Iris pigment epithelial cell (primary cell): ENCODE results near the gene NFATC4.
"Not testable (repeated sequence)": the region's sequence is repeated elsewhere in the genome, so short reads cannot be mapped to it uniquely, and the experiment has no call there.

Experiments used
- DNase-seq: peaks from one replicate; pipeline ENCODE4 v3.0.0-alpha.2; 2011; ENCODE audit warnings: low read depth

NFATC4 gene

GRCh38 chr14:24367514-24368211, at the start of gene NFATC4:
Gene NFATC4, plus strand, starts transcription at chr14:24368184. Its CDS starts 157 bp downstream, at chr14:24368341.
- peak; percentile 92 for DNase-seq

- DNase-seq = no peak
Observed at GRCh38 chr14:24321212-24321975, 46.6 kb upstream of the NFATC4 start.

- DNase-seq = no peak
Observed at GRCh38 chr14:24322672-24323071, 45.3 kb upstream of the NFATC4 start.

DNA sequence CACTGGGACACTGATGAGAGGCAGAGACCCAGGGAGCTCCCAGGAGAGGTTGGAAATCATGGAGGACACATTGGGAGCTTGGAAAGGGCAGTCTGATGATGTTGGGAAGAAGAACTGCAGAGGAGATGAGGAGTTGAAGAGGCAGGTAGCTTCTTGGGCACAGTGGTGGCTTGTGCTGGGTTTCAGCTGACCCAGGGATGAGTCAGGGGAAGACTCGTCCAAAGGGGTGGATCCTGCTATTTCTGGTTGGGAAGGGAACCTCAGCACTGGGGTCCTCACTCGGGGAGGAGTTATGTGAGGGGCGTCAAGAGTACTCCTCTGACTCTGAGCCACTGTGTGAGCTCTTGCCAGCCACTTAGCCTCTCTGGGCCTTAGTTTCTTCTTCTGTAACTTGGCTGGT, 44.6 kb upstream of the NFATC4 start:
- no peak for DNase-seq

DNA sequence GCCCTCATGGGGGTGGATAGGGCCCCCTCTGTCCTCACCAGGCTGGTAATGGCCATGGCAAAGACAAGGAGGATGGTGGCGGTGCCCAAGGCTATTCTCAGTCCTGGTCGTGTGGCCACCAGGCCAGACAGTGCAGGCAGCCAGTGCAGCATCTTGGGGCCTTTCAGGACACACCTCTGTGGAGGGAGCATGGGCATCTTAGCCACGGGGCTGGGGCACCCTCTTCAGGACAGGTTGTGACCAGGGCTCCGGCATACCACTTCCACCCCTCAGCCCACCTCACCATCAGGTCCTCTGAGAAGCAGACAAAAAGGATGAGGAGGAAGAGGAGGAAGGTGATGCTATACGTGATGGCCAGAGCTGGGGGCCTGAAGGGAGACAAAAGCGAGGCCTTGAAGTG, 44.0 kb upstream of the NFATC4 start:
- no peak for DNase-seq

DNA sequence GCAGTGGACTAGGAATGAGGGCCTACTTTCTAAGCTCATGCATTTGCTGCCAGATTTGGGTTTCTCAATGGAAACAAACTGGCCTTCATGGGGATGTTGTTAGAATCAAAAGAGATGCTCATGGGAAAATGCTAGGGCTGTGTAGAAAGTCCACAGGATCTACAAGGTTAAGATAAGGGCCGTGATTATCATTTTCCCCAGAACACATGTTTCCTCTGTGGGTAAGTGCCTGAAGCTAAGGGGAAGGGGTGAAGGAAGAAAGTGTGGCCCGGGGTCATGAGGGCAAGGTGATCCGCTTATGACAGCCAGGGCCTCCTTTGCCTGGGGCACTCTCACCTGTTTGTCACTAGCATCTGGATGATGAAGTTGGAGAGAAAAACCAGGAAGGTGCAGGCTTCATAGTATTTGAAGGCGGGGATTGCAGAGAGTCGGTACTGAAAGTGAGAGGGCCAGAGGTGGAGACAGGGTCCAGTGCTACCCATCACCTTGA, 42.9 kb upstream of the NFATC4 start:
- no peak for DNase-seq

- DNase-seq = no peak
Observed at GRCh38 chr14:24325963-24326362, 42.0 kb upstream of the NFATC4 start.

DNA sequence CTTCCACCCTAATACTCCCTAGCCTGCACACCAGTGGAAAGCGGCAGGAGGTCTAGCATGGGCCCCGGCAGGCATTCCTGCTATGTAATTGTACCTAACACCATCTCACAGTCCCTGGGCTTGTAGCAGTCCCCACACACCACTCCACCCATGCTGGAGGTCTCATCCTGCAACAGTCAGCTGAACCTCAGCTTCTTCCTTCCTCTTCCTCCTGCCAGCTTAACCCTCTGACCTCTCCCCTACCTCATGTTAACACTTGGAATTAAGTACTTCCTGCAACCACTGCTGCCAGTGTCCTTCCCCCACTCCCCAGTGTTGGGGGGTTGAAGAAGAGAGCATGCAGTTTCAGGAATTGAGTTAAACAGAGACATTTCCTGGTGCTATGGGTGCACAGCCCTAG, 40.7 kb upstream of the NFATC4 start:
- no peak for DNase-seq

GRCh38 chr14:24327914-24328313, 40.1 kb upstream of the NFATC4 start:
- not testable (repeated sequence) for DNase-seq

GRCh38 chr14:24329073-24329663, 38.8 kb upstream of the NFATC4 start:
- no peak for DNase-seq

DNA sequence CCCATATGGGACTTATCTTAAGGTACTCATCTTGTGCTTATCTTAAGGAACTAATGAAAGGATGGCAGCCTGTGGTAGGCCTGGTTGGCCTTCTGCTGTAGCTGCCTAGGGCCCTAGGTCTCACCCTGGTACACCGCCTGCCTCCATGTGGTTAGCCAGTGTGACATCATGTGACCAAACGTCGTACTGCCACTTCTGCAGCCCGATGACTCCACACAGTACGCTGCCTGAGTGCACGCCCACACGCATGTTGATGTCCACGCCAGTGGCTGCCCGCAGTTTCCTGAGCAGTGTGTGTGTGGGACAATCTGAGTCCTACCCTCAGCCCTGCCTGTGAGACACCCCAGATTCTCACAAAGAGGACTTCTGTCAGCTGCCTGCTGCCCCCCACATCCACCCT, 38.2 kb upstream of the NFATC4 start:
- DNase-seq = no peak

DNA sequence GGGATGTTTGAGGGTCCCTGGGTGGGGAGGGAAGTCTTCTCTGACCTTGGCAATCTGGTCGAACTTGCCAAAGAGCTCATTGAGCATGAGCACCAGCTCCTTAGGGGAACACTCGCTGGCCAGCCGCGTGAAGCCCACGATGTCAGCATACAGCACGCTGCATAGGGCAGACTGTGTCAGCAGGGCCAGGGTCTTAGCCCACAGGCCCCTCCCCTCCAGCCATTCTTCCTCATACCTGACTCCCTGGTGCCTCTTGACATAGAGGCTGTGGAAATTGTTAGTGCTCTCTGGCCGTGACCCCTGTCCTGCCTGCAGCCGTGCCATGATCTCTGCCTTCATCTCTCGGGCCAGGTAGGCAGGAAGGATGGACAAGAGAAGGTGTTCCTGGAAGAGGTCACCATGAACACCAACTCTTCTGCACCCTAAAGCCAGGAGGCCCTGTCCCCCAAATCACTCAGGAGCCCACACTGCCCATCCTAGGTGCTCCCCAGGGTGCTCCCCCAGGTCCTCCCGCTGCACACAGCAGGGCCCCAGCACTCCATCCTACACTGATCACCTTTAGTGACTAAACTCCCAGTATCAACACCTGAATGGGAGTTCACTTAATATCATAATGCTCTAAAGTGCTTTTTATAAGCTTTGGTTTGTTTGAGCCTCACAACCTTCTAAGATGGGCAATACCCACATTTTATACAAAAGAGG, 36.9 kb upstream of the NFATC4 start:
- no peak for DNase-seq

- DNase-seq = no peak
Observed at GRCh38 chr14:24331731-24332267, 36.2 kb upstream of the NFATC4 start.

- peak; percentile 47 for DNase-seq
Observed at GRCh38 chr14:24332268-24332993, 35.6 kb upstream of the NFATC4 start.

DNA sequence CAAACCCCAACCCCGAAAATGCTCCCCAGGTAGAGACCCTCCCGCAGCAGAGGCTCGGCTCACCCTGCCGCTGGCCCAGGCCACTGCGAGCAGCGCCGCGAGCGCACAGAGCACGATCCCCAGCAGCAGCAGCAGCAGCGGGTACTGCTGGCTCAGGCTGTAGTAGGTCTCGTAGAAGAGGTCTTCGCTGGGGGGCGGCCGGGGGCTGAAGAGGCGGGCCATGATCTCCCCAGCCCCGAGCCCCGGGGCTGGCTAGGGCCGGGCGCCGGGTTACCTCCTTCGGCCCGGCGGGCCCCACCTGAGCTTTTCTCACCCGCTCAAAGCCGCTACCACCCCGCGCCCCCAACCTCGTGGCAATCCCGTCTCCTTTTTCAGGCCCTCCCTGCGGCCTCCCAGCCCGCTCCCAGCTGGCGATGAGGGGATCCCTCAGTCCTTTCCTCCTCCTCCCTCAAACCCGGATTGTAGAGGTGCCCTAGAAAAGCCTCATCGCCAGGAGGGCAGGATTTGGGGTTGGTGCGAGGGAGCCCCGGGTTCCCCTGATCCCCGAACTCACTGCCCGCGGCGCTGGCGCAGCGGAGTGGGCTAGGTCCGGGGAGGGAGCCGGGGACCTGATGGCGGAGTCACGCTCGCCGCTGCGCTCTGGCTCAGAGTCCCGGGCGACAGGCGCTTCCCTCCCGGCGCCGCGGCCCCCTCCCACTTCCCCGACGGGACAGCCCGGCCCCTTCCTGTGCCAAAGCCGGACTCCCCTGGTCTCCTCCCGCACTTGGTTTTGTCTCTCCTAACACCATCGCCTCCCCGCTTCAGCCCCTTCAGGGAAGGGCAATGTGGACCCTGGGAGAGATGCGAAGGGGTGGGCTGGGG, 33.3 kb upstream of the NFATC4 start, which contains the start of gene ADCY4:
ADCY4 (minus strand) TSS at position 641 of the 861 bp plus-strand sequence; CDS start at position 222, 419 bp downstream.
- no peak for DNase-seq

DNA sequence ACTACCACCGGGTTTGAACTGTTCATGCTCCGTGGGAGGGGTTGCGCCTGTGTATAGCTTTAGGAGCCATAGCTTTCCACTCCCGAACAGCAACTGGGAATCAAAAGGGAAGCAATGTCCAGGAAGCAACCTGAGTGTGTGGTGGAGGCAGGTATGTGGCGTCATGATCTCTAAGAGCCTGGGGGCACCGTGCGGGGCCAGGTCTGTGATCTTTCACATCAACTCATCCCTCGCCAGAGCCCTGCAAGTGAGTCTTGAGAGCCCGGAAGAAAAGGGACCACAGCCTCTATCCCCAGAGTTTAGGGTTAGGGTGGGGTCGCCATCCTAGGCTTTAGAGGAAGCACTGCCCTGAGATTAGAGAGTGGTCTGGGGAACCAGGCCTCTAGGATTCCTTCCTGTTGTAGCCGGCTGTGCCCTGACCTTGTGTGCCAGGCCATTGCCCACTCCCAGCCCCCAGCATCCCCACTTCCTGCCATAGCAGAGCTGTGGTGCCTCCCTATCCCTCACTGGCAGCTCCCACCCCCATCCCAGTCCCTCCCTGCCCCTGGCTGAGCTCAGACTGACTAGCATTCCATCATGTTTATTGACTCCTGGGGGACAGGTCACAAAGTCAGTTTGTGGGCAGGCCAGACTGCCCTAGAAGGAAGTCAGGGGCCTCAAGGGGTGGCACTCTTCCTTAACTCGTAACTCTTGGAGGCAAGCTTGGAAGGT, 32.4 kb upstream of the NFATC4 start:
- no peak for DNase-seq

- no peak for DNase-seq
Observed at GRCh38 chr14:24337144-24337823, 30.7 kb upstream of the NFATC4 start.

DNA sequence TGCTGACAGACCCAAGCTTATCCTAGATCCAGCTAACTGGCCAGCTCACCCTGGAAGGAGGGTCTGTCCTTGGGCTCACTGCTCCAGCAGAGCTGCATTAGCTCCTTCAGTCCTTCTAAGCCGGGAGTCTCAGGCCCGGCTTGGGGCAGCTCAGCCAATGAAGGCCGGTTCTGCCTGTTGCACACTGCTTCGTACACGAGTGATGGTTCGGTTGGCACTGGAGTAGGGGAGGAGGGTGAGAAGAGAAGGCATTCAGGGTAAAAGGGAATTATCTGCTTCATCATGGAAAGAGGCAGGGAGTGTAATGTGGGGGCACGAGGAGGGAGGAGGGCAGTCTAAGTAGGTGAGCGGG, 30.2 kb upstream of the NFATC4 start:
- no peak for DNase-seq

GRCh38 chr14:24338843-24339242, 29.1 kb upstream of the NFATC4 start:
- no peak for DNase-seq
